HG03442 (cell line): ENCODE results near the gene PSMA5.
A peak's percentile ranks its signal among the peaks of the same experiment; 100 is the strongest.
"Not testable (repeated sequence)": the region's sequence is repeated elsewhere in the genome, so short reads cannot be mapped to it uniquely, and the experiment has no call there.

ENCODE experiments used
- ATAC-seq: cut with Tn5 transposase; IDR thresholded peaks from one replicate; pipeline ENCODE4 v1.9.1; 2021; ENCODE audit warnings: mild to moderate bottlenecking, moderate library complexity; ENCODE audit not compliant: unreplicated experiment

Gene PSMA5

DNA sequence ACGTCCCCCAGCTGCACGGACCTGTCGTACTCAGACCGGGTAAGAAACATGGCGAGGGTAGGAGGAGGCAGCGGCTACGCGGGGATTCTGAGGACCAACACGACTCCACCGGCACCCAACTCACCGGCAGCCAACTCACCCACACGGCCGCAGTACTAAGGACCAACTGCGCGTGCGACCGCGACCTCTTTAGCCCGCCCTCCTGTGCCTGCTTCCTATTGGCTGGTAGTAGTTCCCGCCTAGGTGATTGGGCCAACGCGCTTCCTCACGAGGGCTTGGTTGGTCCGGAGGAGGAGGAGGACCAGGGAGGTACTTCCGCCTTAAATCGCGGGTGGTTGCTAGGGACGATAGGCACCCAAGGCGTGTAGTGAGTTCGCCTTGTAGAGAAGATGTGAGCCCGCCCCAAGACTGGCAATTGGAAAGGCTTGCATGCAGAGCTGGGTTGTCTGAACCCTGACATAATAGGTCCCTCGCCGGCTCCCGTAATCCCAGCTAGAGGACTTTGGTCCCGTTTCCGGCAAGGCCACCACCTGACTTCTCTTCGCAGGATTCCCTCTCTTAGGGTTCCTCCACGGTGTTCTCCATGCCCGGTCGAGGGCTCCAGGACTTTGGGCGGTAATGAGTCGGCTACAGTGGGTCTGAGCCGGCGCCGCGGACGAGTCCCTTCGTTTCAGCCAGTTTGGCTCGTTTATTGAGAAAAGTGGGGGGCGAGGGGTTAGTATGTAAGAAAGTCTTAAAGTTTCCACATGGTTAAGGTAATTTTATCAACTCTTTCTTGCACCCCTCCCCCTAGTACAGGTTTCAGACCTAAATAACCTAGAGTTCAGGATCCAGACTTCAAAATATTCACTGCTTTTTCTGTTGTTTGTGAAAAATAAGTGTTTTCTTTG is at the start of gene PSMA5:
PSMA5 (minus strand) TSS at position 168 of the 890 bp plus-strand sequence; CDS start at position 50, 118 bp downstream.
- ATAC-seq, result peak; percentile 95

DNA sequence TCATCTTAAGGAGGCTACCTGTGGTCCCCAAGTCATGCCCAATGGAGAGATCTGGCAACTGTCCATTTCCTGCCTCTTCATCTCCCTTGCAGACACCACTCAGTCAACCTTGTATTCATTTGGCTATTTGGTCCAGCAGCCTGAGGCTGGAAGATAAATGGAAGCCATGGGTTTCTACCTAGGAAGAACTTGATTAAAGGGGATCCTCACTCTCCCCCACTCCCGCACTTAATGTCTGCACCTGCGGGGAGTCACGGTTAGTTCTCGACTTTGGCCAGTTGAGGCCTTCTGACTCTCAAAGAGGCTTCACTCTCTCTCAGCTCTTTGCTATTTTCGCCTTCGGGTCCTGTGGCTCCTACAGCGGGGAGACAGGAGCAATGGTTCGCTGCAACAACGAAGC is 49.0 kb upstream of the PSMA5 start:
- ATAC-seq, result no peak

DNA sequence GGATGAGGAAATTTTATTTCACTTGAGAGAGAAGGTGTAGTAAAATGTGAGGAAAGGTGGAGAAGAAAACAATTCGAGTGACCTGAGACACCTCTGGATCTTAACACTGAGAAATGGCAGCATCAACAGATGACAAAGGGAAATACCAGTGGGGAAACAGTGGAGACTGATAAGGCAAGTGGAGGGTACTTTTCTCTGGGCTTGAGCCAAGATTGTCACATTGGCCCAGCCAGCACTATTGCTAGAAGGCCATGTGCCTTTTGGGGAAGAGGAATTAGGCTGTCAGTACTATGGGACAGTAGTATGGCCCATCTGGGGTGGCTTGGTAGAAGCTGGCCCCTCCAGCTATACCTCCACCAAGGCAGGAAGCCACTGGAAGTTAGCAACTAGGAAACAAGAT is 48.4 kb upstream of the PSMA5 start:
- no peak for ATAC-seq

DNA sequence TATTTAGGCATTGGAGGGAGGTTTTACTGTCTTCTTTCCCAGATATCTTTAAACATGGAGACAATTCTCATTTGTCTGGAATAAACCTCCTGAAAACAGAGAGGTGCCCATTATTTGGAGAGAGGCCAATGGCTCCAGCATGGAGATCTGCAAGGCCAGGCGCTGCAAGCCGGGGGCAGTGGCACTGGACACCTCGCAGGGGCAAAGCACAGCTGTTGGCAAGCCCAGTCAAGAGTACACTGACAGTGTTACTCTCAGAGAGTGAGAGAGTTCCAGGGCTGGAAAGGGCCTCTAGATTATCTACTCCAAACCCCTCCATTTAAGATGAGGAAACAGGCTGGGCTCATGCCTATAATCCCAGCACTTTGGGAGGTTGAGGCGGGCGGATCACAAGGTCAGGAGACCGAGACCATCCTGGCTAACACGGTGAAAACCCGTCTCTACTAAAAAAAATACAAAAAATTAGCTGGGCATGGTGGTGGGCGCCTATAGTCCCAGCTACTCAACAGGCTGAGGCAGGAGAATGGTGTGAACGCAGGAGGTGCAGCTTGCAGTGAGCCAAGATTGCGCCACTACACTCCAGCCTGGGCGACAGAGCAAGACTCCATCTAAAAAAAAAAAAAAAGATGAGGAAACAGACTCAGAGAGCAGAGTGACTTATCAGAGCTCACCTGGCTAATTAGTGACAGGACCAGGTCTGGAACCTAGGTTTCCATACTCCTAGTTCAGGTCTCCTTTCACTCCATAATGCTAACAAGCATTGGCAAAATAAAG is 47.2 kb upstream of the PSMA5 start:
- ATAC-seq, result not testable (repeated sequence)

DNA sequence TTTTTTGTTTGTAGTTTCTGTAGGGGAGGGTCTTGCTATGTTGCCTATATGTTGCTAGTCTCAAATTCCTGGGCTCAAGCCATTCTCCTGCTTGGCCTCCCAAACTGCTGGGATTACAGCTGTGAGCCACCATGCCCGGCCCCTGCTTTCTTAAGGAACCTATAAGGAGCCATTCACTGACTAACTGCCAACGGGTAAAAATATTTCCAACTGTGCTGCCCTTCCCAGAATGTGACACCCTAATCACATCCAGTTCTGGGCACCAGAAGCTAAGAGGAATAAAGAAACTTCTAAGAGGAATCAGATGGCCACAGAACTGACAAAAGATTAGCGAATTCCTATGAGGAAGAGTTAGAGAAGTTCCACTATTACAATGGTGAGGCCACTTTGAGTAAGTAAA is 46.5 kb upstream of the PSMA5 start:
- no peak for ATAC-seq

DNA sequence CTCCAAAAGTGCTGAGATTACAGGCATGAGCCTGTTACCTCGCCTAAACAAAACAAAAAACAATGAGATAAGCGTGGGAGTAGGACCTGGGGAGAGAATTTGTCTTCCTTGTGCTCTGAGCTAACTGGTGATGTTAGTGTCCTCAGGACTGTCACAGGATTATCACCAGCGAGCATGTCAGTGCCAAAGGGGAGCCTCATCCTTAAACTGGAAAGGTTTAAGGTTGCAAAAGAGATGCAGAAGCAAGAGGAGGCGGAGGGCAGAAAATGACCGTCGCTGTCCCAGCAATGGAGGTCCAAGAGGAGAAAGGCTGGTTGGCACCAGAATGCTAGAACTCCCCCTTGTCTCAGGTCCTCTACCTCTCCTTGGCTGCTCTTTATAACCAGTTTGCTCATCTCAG is 44.0 kb upstream of the PSMA5 start:
- no peak for ATAC-seq

DNA sequence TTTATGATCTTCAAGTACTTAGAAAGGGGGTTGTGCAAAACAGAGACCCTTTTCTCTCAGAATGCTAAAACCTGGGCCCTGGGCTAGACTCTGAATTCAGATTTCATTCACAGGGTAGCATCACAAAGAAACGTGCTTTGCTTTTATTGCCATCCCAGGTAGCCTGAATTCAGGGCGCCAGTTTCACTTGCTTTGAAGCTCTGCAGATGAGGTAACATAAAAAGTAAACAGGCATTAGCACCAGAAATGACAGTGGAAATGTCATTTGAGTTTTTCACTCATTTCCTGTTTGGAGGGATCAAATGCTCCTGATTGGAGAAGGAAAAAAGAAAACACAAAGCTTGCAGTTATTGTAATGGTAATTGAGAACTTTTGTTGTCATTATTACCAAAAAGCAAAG is 42.7 kb upstream of the PSMA5 start:
- ATAC-seq, result no peak

DNA sequence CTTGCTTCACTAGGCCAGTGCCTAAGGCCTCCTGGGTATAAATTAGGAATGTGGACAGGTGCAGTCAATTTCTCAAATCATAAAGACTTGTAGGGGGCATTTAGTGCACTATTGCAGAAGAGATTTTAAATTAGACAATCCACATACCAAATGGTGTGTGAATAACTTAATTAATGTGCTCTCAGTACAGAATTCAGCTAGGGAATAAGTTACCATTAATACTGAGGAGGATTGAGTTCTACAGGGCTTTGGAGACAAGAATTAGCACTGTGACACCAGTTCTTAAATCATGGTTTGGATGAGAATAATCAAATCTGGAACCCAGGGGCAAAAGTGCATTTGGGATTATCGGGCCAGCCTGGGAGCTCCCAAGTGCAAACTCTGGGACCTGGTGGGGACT is 41.8 kb upstream of the PSMA5 start:
- ATAC-seq, result no peak

DNA sequence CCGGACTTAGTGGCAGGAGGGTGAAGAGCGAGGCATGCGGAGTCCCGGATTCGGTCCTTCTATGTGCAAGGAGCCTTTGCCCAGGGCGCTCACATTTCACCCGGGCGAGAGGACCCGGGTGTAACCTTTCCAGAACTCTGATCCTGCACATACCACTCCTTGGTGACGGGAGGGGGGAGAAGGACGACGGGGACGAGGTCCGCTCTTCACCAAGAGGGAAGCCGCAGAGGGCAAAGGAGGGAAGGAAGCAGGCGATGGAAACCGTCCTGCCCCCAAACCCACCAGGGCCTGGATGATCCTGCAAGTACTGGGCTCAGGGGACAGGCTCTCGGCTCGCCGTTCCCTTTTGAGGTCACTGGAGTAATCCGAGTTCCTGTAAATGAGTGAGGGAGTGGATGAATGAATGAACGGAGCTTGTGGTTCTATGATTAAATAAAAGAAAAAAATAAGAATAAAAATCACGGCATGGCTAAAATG is 41.1 kb upstream of the PSMA5 start:
- ATAC-seq, result no peak

DNA sequence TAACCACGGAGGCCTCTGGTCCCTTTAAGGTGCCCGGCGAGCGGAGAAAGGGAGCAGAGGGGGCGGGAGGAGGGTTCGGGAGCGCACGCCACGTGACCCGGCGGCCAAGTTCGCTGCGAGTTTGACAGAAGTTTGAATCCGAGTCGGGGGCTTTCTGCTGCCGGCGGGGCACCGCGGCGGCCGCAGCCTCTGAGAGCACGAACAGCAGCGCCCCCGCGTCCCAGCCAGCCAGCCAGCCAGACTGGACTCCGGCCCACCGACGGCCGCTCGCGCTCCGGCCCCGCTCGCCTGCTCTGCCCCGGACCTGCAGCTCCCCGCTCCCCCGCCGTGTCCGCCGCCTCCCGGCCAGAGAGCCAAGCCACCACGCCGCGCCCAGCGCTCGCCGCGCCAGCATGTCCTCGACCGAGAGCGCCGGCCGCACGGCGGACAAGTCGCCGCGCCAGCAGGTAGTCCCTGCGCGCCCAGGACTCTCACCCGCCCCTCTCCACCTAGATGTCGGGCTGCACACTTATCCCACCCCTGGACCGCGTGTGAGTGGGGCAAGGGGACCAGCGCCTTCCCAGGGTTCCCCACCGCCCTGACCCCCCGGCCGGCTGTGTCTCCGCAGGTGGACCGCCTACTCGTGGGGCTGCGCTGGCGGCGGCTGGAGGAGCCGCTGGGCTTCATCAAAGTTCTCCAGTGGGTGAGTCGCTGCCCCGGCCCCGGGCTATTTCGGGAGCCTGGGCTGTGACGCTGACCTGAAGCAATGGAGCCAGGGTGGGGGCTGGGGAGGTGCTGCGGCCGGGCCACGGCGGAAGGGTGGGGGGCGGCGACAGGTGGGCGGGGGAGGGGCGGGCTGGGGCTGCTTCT is 40.4 kb upstream of the PSMA5 start, which contains the start of gene SYPL2:
SYPL2 (plus strand) TSS at position 95 of the 849 bp plus-strand sequence; CDS start at position 393, 298 bp downstream.
- no peak for ATAC-seq

DNA sequence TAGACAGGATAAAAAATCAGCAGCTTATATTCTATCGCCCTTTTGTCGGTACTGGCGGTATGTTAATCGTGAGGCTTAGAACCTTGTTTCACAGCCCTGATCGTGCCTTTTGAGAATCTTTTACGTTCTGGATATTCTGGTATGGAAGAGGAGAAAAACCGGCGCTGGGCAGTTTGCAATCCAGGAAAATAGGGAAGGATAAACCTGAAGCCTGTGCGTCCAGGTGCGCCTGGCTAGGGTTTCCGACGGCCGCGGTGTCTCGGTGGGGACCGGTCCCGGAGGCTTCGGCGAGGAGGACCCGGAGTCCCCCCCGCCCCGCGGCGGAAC is 39.8 kb upstream of the PSMA5 start:
- no peak for ATAC-seq

DNA sequence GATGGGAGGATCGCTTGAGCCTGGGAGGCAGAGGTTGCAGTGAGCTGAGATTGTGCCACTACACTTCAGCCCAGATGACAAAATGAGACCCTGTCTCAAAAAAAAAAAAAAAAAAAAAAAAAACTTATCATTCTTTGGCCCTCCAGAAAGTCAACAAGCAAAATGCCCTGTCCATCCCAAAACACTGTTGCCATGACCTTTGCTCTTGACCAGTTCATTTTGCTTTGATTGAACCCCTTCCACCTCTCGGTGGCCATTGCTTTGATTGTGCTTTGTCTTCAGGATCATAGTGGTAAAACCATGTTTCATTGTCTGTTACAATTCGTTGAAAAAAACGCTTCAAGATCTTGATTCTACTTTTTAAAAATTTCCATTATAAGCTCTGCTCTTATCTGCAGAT is 31.6 kb upstream of the PSMA5 start:
- ATAC-seq, result no peak

DNA sequence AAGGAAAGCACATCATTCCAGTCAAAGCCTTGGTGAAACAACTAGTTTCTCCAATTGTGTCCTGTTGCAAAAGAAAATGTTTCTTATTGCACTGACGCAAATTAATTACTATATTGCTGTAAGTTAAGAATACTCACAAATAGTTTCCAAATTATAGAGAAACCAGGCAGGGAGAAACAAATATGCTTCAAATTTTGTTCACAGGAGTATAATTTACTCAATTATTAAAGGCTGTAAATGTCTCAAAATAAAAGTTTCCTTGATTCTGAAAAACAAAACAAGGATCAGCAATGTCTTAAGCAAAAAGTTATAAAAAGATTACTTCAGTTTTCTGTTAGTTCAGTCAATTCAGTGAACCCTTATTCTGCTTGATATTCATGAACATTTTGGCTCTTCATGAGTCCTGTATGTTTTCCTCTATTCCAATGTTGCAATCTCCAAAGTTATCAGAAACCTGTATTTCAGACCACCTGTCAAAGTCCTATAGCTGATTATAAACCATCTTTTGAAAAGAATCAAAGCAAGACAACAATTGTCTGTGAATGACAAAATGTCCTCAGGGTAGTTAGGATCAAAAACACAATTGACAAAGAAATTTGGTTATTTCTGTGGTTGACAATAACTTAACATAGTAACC is 28.4 kb upstream of the PSMA5 start:
- ATAC-seq, result no peak

DNA sequence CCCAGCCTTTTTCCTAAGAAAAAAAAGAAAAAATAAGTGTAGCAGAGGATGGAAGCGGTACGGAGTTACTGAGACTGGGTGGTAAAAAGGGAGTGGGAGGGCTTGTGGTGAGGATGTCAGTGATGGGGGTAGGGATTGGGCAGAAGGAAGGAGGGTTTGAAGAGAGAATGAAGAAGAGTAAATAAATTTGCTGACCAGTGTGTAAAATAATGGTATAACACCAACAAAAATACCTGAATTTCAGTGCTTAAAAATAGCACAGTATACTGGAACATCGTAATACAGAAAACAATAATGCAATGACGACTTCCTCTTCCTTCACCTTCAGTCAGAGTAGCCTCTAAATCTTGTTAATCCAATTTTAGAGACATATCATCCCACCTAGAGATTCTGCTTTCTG is 21.3 kb upstream of the PSMA5 start:
- ATAC-seq, result no peak

DNA sequence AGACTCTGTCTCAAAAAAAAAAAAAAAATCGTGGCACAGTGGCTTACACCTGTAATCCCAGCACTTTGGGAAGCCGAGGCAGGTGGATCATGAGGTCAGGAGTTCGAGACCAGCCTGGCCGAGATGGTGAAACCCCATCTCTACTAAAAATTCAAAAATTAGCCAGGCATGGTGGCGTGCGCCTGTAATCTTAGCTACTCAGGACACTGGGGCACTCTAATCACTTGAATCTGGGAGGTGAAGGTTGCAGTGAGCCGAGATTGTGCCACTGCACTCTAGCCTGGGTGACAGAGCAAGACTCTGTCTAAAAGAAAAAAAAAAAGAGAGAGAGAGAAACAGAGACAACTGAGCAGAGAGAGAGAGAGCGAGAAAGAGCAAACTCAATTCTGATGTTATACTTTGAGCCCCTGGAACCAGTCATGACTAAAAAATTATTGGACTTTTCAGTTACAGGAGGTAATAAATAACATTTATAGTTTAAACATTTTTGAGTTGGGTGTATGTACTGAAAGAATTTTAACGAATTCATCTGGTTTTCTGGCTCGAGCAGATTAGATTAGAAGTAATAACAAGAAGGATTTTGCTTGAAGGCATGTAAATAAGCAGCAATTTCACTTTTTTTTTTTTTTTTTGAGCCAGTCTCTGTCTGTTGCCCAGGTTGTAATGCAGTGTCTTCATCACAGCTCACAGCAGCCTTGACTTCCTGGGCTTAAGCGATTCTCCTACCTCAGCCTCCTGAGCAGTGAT is 19.9 kb upstream of the PSMA5 start:
- not testable (repeated sequence) for ATAC-seq

DNA sequence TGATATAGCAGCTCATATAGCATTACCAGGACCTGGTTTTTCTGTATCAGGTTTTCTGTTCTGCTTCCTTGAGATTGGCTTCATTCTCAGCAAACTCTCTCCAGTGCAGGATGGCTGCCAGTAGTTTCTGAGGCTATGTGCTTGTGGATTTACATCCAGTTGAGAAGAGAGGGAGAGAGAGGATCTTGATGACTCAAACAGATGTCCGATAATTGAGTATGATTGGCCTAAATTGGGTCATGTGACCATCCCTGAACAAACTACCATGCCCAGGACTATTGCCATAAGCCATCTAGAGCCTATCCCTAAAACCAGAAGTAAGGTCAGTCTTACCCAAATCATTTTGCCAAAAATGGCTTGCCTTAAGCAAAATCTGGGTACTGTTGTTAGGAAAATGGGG is 18.1 kb upstream of the PSMA5 start:
- no peak for ATAC-seq

DNA sequence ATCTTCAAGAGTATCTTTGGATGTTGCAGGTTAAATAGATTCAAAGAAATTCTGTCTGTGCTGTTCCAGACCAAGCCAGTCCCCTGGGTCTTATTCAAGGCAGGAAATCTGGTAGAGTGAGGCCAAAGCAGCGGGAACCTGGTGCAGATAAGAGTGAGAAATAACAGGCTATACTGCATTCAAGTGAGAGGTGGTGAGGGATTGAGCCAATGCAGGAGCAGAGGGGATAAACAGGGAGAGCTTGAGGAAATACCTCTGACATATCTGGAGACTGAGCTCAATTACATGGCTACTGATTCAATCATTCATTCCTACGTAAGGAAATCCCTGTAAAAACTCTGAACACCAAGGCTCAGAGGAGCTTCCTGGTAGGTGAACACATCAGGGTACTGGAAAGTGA is 17.2 kb upstream of the PSMA5 start:
- ATAC-seq, result no peak

DNA sequence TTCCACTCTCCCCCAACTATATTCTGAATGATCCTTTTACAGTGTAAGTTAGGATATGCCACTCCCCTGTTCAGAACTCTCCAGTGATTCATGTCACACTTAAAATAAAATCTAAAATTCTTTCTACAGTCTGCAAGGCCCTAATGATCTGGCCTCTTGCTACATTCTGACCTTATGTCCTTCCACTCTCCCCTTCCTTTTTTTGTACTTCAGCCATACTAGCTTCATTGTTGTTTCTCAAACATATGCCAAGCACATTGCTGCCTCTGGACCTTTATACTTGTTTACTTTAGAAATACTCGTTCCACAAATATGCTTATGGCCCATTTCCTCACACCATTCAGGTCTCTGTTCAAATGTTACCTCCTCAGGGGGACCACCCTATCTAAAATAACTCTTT is 14.8 kb upstream of the PSMA5 start:
- ATAC-seq, result no peak

DNA sequence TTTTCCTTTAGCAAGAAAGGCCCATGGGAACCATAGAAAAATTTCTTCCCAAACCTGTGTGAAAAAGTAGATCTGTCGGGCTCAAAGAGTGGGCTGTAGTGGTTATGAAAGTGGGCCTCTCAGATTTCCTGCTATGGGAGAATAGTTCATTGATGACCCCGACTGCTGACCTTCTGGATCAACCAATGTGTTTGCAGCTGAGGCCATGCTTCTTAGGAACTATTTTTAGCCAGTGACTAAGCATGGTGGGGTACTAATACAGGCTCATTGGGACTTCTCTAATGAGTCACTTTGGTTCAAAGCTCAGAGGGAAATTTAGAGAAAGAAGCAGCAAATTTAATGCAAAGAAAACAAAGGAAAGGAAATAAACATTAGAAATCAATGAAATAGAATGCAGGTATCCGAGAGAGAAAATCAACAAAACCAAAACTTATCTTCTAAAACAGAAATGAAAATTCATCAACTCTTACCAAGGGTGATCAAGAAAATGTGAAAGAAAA is 12.6 kb upstream of the PSMA5 start:
- peak; percentile 67 for ATAC-seq

DNA sequence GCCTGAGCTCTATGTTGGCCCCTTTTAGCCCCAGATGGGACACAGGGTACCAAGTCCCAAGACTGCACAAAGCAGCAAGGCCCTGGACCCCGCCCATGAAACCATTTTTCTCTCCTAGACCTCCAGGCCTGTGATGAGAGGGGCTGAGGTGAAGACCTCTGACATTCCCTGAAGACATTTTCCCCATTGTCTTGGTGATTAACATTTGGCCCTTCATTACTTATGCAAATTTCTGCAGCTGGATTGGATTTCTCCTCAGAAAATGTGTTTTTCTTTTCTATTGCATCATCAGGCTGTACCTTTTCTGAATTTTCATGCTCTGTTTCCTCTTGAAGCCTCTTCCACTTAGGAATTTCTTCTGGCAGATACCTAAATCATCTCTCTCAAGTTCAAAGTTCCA is 8.2 kb upstream of the PSMA5 start:
- no peak for ATAC-seq
